Calu3 (cell line): ENCODE data around the gene SYNPR. TPM values are rescaled to one million over a fixed set of nuclear protein-coding genes. Genes with fewer than 3 reads are reported as not detected.

Source experiments
- BruUV-seq: library from RNA; stranded (reverse); fragments of 400-500 nt; replicated peaks from 2 replicates; lab custom pipeline; 2021; lab: Mats Ljungman, UMichigan
- CTCF ChIA-PET: fragments of 300-600 bp; sonication (Branson Sonifier 250); formaldehyde crosslinking; loops from one replicate; lab custom pipeline; 2022; ENCODE audit warnings: antibody characterized with exemption; lab: Charles Lee
- DNase-seq: peaks from one replicate; pipeline ENCODE4 v3.0.0; 2022
- H3K27ac Mint-ChIP-seq: one replicate; pipeline ENCODE4 v1.8.0; 2022; ENCODE audit warnings: mixed read lengths; ENCODE audit not compliant: unreplicated experiment
- H3K27me3 Mint-ChIP-seq: one replicate; pipeline ENCODE4 v1.8.0; 2022; ENCODE audit warnings: mixed read lengths; ENCODE audit not compliant: unreplicated experiment
- H3K36me3 Mint-ChIP-seq: one replicate; pipeline ENCODE4 v1.8.0; 2022; ENCODE audit warnings: mild to moderate bottlenecking, moderate library complexity, mixed read lengths; ENCODE audit not compliant: insufficient read depth, unreplicated experiment
- H3K4me1 Mint-ChIP-seq: one replicate; pipeline ENCODE4 v1.8.0; 2022; ENCODE audit warnings: mild to moderate bottlenecking, low read depth, mixed read lengths; ENCODE audit not compliant: unreplicated experiment
- H3K4me3 Mint-ChIP-seq: one replicate; pipeline ENCODE4 v1.8.0; 2022; ENCODE audit warnings: mild to moderate bottlenecking, low read depth, moderate library complexity, mixed read lengths; ENCODE audit not compliant: unreplicated experiment
- H3K9me3 Mint-ChIP-seq: one replicate; pipeline ENCODE4 v1.8.0; 2022; ENCODE audit warnings: low read depth, mixed read lengths; ENCODE audit not compliant: unreplicated experiment
- CTCF ChIP-seq: fragments of 200-600 bp; IDR thresholded peaks from one replicate; pipeline ENCODE4 v1.8.0; 2022; ENCODE audit warnings: antibody characterized with exemption; ENCODE audit not compliant: unreplicated experiment
- intact Hi-C: fragments of 100-400 bp; cut with micrococcal nuclease; formaldehyde crosslinking; loops from one replicate; pipeline ENCODE4 v1.10.0; 2022; ENCODE audit not compliant: unreplicated experiment
- total RNA-seq: library from RNA; stranded (reverse); gene quantifications from 2 replicates; pipeline ENCODE4 v1.2.3, GENCODE V29; 2022

SYNPR gene
- total RNA-seq, 1 experiment from 2014 or later = 0.90 TPM

- Mint-ChIP-seq H3K4me3 (no peak overlapping the region), H3K27ac (peak overlapping the region; percentile 24), H3K9me3 (peaks cover 2% of the 10 kb centered on the region), H3K4me1 (peaks cover 9% of the 10 kb centered on the region), H3K36me3 (no peaks in the 10 kb centered on the region), H3K27me3 (no peaks in the 10 kb centered on the region)
- TF ChIP-seq CTCF = no peak
- no peak for DNase-seq
- BruUV-seq = no TSS peak
- CTCF ChIA-PET = no interaction called here
- intact Hi-C loops = no loop called here
These were observed 230.7 kb downstream of the SYNPR start for GRCh38 chr3:63508771-63509170.

- H3K36me3 Mint-ChIP-seq = no peaks in the 10 kb centered on the region
- H3K27me3 Mint-ChIP-seq = no peaks in the 10 kb centered on the region
These were observed 235.7 kb downstream of the SYNPR start for GRCh38 chr3:63513791-63514190.

GRCh38 chr3:63514678-63515077 is 236.6 kb downstream of the SYNPR start:
- no peak for DNase-seq
- CTCF ChIA-PET = no interaction called here
- no peaks in the 10 kb centered on the region for H3K36me3 Mint-ChIP-seq
- H3K4me1 Mint-ChIP-seq = no peaks in the 10 kb centered on the region
- BruUV-seq = no TSS peak
- no peak for TF ChIP-seq CTCF
- no peak overlapping the region for H3K4me3 Mint-ChIP-seq
- no peak overlapping the region for H3K27ac Mint-ChIP-seq
- H3K27me3 Mint-ChIP-seq = no peaks in the 10 kb centered on the region
- no peaks in the 10 kb centered on the region for H3K9me3 Mint-ChIP-seq
- intact Hi-C loops = no loop called here

More at GRCh38 chr3:63513791-63514190, 235.7 kb downstream of the SYNPR start:
- CTCF ChIA-PET = no interaction called here
- BruUV-seq = no TSS peak
- DNase-seq = no peak
- no peak overlapping the region for H3K27ac Mint-ChIP-seq
- intact Hi-C loops = no loop called here
- no peak overlapping the region for H3K4me3 Mint-ChIP-seq
- no peak for TF ChIP-seq CTCF
- H3K4me1 Mint-ChIP-seq = no peaks in the 10 kb centered on the region
- H3K9me3 Mint-ChIP-seq = no peaks in the 10 kb centered on the region

GRCh38 chr3:63519426-63519825 is 241.3 kb downstream of the SYNPR start:
- Mint-ChIP-seq H3K27ac (no peak overlapping the region), H3K27me3 (no peaks in the 10 kb centered on the region), H3K36me3 (no peaks in the 10 kb centered on the region), H3K9me3 (no peaks in the 10 kb centered on the region), H3K4me3 (no peak overlapping the region), H3K4me1 (no peaks in the 10 kb centered on the region)
- BruUV-seq = no TSS peak
- no peak for TF ChIP-seq CTCF
- CTCF ChIA-PET = no interaction called here
- intact Hi-C loops = no loop called here
- no peak for DNase-seq
